Coronary artery (tissue), 2 donors: ENCODE results near the gene IGIP.
A peak's percentile ranks its signal among the peaks of the same experiment; 100 is the strongest.

ENCODE experiments used
- DNase-seq: peaks from one replicate; pipeline ENCODE4 v3.0.0-alpha.2; 2017; ENCODE audit warnings: low spot score
- H3K27ac ChIP-seq, 2 donors: fragments of 200-600 bp; sonication (generic); one replicate each; pipeline ENCODE4 v1.5.1; 2016 to 2019
- H3K4me3 ChIP-seq: fragments of 200-600 bp; sonication (generic); 2 replicates; pipeline ENCODE4 v1.5.1; 2016; ENCODE audit warnings: mild to moderate bottlenecking, moderate library complexity
- TF ChIP-seq, protein P1 (sequence below): fragments of 200-600 bp; sonication (generic); IDR thresholded peaks from one replicate; pipeline ENCODE4 v1.5.1; 2019; ENCODE audit warnings: antibody characterized with exemption

The IGIP gene

DNA sequence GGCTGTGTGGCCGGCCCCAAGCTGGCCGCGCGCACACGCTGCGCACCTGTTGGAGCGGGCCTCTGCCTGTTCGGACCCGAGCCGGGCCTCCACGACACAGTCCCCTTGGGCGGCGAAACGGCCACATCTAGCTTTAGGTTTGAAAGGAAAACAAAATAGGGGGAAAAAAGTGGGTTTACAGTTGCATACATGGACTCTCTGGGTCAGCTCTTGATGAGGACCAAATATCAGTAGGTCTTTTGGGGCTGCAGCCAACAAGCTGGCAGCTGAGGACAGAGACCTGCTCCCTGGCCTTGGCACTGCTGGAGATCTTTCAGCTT is 20.7 kb downstream of the IGIP start:
- TF ChIP-seq, protein P1, sequence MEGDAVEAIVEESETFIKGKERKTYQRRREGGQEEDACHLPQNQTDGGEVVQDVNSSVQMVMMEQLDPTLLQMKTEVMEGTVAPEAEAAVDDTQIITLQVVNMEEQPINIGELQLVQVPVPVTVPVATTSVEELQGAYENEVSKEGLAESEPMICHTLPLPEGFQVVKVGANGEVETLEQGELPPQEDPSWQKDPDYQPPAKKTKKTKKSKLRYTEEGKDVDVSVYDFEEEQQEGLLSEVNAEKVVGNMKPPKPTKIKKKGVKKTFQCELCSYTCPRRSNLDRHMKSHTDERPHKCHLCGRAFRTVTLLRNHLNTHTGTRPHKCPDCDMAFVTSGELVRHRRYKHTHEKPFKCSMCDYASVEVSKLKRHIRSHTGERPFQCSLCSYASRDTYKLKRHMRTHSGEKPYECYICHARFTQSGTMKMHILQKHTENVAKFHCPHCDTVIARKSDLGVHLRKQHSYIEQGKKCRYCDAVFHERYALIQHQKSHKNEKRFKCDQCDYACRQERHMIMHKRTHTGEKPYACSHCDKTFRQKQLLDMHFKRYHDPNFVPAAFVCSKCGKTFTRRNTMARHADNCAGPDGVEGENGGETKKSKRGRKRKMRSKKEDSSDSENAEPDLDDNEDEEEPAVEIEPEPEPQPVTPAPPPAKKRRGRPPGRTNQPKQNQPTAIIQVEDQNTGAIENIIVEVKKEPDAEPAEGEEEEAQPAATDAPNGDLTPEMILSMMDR = no peak
- no peak overlapping the region for H3K27ac ChIP-seq
- no peak for DNase-seq
- peak overlapping the region; percentile 70 for H3K4me3 ChIP-seq

DNA sequence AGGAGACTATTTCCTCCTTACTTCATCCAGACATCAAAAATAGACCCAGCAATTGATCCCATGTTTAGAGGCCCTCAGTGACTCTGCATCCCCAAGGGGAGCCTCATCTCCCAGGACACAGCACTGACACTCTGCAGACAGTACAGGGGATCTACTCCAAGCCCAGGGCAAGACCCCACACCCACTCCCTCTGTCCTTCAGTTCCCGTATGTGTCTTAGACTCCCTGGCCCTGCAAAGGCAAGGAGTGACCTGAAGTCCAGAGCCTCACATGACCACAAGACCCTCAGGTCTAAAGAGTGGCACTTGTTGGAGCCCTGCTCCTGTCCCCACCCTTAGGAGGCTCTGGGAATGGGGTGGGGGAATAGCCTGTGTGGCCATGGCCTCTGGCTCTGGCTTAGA is 21.7 kb downstream of the IGIP start:
- TF ChIP-seq, protein P1 = no peak
- no peak for DNase-seq
- Histone ChIP-seq H3K27ac (no peak overlapping the region), H3K4me3 (no peak overlapping the region)

DNA sequence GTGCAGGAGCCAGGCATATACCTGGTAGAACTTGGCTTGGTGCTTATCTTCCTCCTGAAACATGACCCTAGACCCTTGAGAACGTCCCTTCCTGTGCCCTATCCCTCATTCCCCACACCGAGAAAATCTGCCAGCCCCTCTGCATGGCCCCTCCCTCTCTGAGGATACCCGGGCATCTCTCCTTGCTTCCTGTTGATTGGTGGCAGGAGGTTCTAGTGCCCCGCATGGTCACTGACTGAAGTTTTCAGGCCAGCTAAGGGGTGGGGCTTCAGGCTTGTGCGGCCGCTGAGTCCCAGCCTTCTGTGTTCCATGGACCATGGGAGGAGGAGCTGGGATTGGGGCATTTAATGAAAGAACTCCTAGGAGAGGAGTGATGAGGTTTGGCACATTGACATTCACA is 22.8 kb downstream of the IGIP start:
- H3K27ac ChIP-seq = no peak overlapping the region
- TF ChIP-seq, protein P1 = no peak
- DNase-seq = no peak
- no peak overlapping the region for H3K4me3 ChIP-seq

DNA sequence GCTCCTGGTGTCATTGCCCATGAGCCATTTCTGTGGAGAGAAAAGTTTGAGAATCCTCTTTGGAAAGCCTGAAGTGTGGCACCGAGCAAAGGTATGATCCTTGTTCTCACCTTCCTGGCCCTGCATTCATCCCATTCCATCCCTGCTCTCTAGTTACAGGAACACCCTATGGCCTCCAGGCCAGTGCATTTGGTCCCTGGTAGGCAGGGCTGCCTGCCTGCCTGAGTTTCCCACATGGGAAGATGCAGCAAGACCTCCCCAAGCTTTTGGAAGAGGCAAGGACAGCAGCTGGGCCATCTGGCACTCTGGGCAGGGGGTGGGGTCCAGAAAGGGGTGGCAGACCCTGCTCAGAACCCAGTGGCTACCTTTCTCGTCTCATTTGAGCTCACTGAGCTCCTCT is 24.5 kb downstream of the IGIP start:
- no peak overlapping the region for H3K27ac ChIP-seq
- TF ChIP-seq, protein P1 = no peak
- H3K4me3 ChIP-seq = no peak overlapping the region
- DNase-seq = no peak

DNA sequence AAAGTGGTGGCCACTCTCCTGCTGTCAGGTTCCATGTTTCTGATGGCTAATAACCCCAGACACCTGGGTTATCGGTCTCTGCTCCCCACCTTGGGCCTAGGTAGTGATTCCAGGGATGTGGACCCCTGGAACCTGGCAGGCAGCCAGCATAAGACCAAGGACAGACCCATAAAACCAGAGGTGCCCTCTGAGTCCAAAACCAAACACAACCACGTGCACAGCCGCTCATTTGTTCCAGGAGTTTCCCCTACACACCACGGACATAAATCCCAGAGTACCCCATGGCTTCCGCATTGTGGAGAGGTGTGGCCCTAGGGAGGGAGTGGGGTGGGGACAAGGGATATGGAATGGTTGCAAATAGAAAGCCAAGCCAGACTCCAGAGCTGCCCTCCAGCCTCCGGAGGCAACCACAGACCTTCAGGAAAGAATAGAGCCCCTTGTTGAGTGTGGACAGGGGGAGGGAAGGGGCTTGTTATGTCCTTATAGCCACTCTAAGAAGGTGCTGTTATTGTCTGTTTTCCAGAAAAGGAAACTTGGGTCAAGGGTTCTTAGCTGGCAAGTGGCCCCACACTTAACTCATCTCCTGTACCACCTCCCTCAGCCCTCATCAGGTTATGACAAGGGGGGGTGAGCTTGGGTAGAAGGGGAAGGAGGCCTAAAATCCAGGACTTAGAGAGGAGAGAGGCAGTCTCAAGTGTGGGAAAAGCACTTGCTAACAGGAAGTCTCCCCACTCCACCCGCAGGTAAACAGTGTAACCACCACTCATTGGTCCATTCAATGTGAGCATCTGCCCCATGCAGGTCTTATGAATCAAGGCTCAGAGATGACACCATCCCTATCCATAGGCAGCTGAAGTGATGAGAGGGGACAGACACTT is 25.6 kb downstream of the IGIP start:
- Histone ChIP-seq H3K27ac (no peak overlapping the region), H3K4me3 (no peak overlapping the region)
- TF ChIP-seq, protein P1 = no peak
- no peak for DNase-seq

DNA sequence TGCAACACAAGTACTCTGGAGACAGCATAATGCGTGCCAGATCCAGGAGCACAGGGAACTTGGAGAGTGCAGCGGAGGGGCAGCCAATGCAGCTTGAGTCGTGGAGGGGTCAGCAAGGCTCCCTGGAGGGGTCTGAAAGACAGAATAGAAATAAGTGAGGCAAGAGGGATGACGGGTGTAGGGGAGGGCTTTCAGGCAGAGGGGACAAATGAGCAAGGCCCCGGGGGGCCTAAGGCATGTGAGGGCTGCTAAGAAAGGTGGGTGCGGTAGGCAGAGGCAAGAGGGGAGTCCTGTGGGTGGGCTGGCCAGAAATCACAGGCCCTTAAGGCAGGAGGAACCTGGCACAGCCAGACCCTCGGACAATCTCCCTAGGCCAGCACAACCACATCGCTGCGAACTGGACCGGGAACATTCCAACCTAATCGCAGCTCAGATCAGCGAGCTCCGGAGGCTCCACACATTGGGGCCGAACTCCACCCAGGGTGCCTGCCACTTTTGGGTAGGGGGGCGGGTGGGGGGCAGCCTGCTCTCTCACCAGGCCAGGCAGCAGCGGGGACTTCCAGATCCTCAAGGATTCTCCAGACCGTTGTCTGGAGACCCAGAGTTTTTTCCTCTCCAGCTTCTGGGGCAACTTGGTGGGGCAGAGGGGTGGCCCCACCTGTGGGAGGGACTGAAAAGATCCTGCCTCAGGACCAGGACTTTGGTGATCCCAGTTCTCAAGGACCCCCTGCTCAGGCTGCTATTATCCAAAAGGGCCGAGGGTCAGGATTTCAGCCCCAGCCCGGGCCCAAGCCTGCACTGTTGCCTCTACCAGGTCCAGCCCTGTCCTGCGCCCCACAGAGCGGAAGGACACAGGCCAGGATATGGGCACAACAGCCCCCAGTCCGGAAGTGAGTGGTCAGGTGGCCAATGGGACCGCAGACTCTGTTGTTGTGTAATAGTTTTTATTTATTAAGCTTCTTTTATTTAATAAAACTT is 26.6 kb downstream of the IGIP start:
- no peak for DNase-seq
- no peak overlapping the region for H3K4me3 ChIP-seq
- TF ChIP-seq, protein P1 = no peak
- H3K27ac ChIP-seq = no peak overlapping the region
